Glutamatergic neuron (in vitro differentiated cells): Measurements from ENCODE around the gene TRPV5. TPM values are rescaled to one million over a fixed set of nuclear protein-coding genes. Genes with fewer than 3 reads are reported as not detected.

Experiments
- DNase-seq: peaks from one replicate; pipeline ENCODE4 v3.0.0; 2022
- H3K27ac Mint-ChIP-seq: one replicate; pipeline ENCODE4 v1.8.0; 2020; ENCODE audit warnings: mild to moderate bottlenecking, mixed read lengths, inconsistent platforms; ENCODE audit not compliant: unreplicated experiment
- H3K27me3 Mint-ChIP-seq: one replicate; pipeline ENCODE4 v1.8.0; 2020; ENCODE audit warnings: mild to moderate bottlenecking, moderate library complexity, mixed read lengths, inconsistent platforms; ENCODE audit not compliant: unreplicated experiment
- H3K36me3 Mint-ChIP-seq: one replicate; pipeline ENCODE4 v1.8.0; 2020; ENCODE audit warnings: mild to moderate bottlenecking, mixed read lengths, inconsistent platforms; ENCODE audit not compliant: unreplicated experiment
- H3K4me1 Mint-ChIP-seq: one replicate; pipeline ENCODE4 v1.8.0; 2020; ENCODE audit warnings: mild to moderate bottlenecking, low read depth, mixed read lengths, inconsistent platforms; ENCODE audit not compliant: unreplicated experiment
- H3K4me3 Mint-ChIP-seq: one replicate; pipeline ENCODE4 v1.8.0; 2020; ENCODE audit warnings: mild to moderate bottlenecking, mixed read lengths, inconsistent platforms; ENCODE audit not compliant: unreplicated experiment
- H3K9me3 Mint-ChIP-seq: one replicate; pipeline ENCODE4 v1.8.0; 2020; ENCODE audit warnings: mild to moderate bottlenecking, moderate library complexity, mixed read lengths, inconsistent platforms; ENCODE audit not compliant: unreplicated experiment
- CTCF ChIP-seq: fragments of 200-600 bp; sonication (generic); IDR thresholded peaks from one replicate; pipeline ENCODE4 v1.5.0; 2021; ENCODE audit not compliant: partially characterized antibody, unreplicated experiment
- total RNA-seq: library from RNA; stranded (reverse); fragmentation: NEBNext Ultra II Directional; extraction: Animal tissue kit (Norgen Biotek cat#: 25700); gene quantifications from one replicate; pipeline ENCODE4 v1.2.1, GENCODE V29; 2021; ENCODE audit not compliant: unreplicated experiment

Gene TRPV5
- total RNA-seq, 1 donor from 2014 or later = 0.15 TPM

DNA sequence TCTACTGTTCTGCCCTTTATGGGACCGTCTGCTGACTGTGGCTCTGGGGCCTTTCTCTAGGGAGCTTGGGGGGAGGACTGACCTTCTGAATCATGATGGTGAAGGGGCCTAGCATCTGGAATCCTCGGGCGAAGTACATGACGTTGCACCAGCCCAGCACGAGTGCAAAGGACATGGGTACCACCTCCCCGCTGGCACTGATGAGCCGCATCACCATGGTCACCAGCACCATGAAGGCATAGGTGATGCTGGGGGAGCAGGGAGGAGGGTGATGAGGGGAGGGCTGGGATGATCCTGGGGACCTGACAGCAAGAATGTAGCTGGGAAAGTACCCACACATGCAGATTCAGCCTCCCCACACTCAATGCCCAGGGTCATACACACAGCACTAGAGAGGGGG is 59.1 kb downstream of the TRPV5 start:
- peaks cover 19% of the 10 kb centered on the region for H3K36me3 Mint-ChIP-seq
- peaks cover 1% of the 10 kb centered on the region for H3K27me3 Mint-ChIP-seq
- no peak for DNase-seq
- peaks cover 6% of the 10 kb centered on the region for H3K9me3 Mint-ChIP-seq
- H3K27ac Mint-ChIP-seq = no peak overlapping the region
- no peak for TF ChIP-seq CTCF
- no peaks in the 10 kb centered on the region for H3K4me1 Mint-ChIP-seq
- H3K4me3 Mint-ChIP-seq = no peak overlapping the region

GRCh38 chr7:142873871-142874270 is 59.7 kb downstream of the TRPV5 start:
- no peak overlapping the region for H3K27ac Mint-ChIP-seq
- H3K4me1 Mint-ChIP-seq = no peaks in the 10 kb centered on the region
- H3K36me3 Mint-ChIP-seq = peaks cover 19% of the 10 kb centered on the region
- peaks cover 1% of the 10 kb centered on the region for H3K27me3 Mint-ChIP-seq
- DNase-seq = no peak
- H3K4me3 Mint-ChIP-seq = no peak overlapping the region
- TF ChIP-seq CTCF = no peak
- H3K9me3 Mint-ChIP-seq = peaks cover 6% of the 10 kb centered on the region

GRCh38 chr7:142873281-142873784 is 60.2 kb downstream of the TRPV5 start:
- Mint-ChIP-seq H3K9me3 (peaks cover 6% of the 10 kb centered on the region), H3K4me1 (no peaks in the 10 kb centered on the region), H3K36me3 (peaks cover 19% of the 10 kb centered on the region), H3K4me3 (no peak overlapping the region), H3K27ac (no peak overlapping the region), H3K27me3 (peaks cover 1% of the 10 kb centered on the region)
- DNase-seq = no peak
- peak; percentile 53 for TF ChIP-seq CTCF

- no peak for TF ChIP-seq CTCF
- Mint-ChIP-seq H3K27ac (no peak overlapping the region), H3K4me1 (no peaks in the 10 kb centered on the region), H3K27me3 (peaks cover 3% of the 10 kb centered on the region), H3K36me3 (peaks cover 19% of the 10 kb centered on the region), H3K9me3 (peaks cover 6% of the 10 kb centered on the region), H3K4me3 (no peak overlapping the region)
- DNase-seq = no peak
Measured at GRCh38 chr7:142872106-142872675, 61.4 kb downstream of the TRPV5 start.

DNA sequence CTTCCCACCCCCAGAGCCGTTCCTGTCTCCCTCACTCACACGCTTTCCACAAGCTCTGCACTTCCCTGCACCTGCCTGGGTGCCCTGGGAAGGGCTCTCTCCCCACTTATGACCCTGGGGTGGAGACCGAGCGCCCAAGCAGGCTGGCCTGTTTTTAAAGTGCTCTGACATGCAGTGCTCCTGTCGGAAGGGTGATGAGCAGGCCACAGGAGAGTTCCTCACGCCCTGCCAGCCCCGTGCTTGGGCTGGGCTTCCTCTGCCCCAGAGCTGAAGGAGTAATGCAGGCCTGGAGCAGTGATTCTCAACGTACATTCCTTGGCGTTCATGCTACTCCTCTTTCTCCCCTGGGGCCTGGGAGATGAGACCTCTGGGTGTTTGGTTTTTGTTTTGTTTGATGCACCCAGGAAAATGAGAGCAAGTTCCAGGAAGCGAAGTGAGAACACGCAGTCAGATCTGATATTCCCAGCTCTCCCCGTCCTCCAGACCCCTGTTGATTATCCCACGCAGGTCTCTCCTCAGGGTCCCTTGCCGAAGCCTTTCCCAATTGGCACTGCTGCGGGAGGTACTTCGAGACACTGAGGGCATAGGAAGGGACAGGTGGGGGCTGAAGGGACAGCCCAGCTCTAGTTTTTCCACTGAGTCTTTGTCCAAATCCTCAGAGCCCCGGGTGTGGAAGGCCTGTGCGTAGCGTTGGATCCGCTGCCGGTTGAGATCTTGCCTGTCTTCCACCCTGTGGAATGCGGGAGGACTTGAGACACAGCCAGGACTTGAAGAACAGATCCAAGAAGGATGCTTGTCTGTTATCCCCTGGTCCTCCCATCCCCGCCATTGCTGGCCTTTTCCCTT is 62.1 kb downstream of the TRPV5 start:
- H3K4me1 Mint-ChIP-seq = no peaks in the 10 kb centered on the region
- H3K4me3 Mint-ChIP-seq = no peak overlapping the region
- no peak for DNase-seq
- H3K9me3 Mint-ChIP-seq = peaks cover 6% of the 10 kb centered on the region
- TF ChIP-seq CTCF = no peak
- H3K27ac Mint-ChIP-seq = no peak overlapping the region
- H3K27me3 Mint-ChIP-seq = peaks cover 6% of the 10 kb centered on the region
- H3K36me3 Mint-ChIP-seq = peaks cover 19% of the 10 kb centered on the region
